ENCODE data around the gene ELOVL1.

ELOVL1 gene

DNA sequence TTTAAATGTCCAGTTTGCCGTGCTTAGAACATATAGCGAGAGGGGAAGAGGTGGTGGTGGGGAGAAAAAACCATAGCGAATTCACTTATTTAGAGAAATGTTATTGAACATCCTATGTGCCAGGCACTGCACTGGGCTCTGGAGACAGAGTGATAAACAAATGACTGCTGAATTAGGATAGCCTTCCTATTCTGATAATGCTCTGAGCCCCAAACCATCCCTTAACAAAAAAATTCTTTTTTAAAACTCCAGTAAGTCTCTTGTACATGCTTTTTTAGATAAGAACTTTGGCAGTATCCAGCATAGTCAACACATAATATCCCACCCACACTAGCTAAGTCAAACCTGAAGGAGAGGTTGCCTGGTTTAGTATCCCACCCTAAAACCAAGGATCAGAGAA, 30.4 kb upstream of the ELOVL1 start:
- Histone ChIP-seq H3K36me3 (ENCODE audit: control insufficient read depth, insufficient read depth, low read length) (no peaks in the 10 kb centered on the region), H3K9me3 (ENCODE audit: control insufficient read depth, insufficient read depth, low read length) (no peaks in the 10 kb centered on the region), H3K4me3 (ENCODE audit: low read depth, low read length) (no peak overlapping the region), H3K27ac (ENCODE audit: low read depth, low read length) (no peak overlapping the region), H3K9ac (ENCODE audit: low read depth, low read length) (no peak overlapping the region), H3K4me1 (ENCODE audit: control insufficient read depth, insufficient read depth, low read length) (no peaks in the 10 kb centered on the region), H3K27me3 (ENCODE audit: control insufficient read depth, insufficient read depth, low read length) (no peaks in the 10 kb centered on the region)

- H3K4me3 ChIP-seq (ENCODE audit: low read depth, low read length), result no peak overlapping the region
- no peaks in the 10 kb centered on the region for H3K27me3 ChIP-seq (ENCODE audit: control insufficient read depth, insufficient read depth, low read length)
- no peak overlapping the region for H3K9ac ChIP-seq (ENCODE audit: low read depth, low read length)
- no peak overlapping the region for H3K27ac ChIP-seq (ENCODE audit: low read depth, low read length)
- H3K4me1 ChIP-seq (ENCODE audit: control insufficient read depth, insufficient read depth, low read length), result no peaks in the 10 kb centered on the region
- no peaks in the 10 kb centered on the region for H3K36me3 ChIP-seq (ENCODE audit: control insufficient read depth, insufficient read depth, low read length)
- no peaks in the 10 kb centered on the region for H3K9me3 ChIP-seq (ENCODE audit: control insufficient read depth, insufficient read depth, low read length)
These were observed 28.2 kb upstream of the ELOVL1 start for GRCh38 chr1:43396059-43396458.

- H3K4me3 ChIP-seq (ENCODE audit: low read depth, low read length), result no peak overlapping the region
- no peak overlapping the region for H3K9ac ChIP-seq (ENCODE audit: low read depth, low read length)
- H3K27ac ChIP-seq (ENCODE audit: low read depth, low read length), result no peak overlapping the region
- H3K36me3 ChIP-seq (ENCODE audit: control insufficient read depth, insufficient read depth, low read length), result no peaks in the 10 kb centered on the region
- no peaks in the 10 kb centered on the region for H3K27me3 ChIP-seq (ENCODE audit: control insufficient read depth, insufficient read depth, low read length)
- peaks cover 2% of the 10 kb centered on the region; the same call in 1 of the 2 replicates for H3K4me1 ChIP-seq (ENCODE audit: control insufficient read depth, insufficient read depth, low read length)
- no peaks in the 10 kb centered on the region for H3K9me3 ChIP-seq (ENCODE audit: control insufficient read depth, insufficient read depth, low read length)
These were observed 27.7 kb upstream of the ELOVL1 start for GRCh38 chr1:43395523-43395922.

- H3K4me1 ChIP-seq (ENCODE audit: control insufficient read depth, insufficient read depth, low read length), result peaks cover 9% of the 10 kb centered on the region
- no peaks in the 10 kb centered on the region for H3K27me3 ChIP-seq (ENCODE audit: control insufficient read depth, insufficient read depth, low read length)
- H3K27ac ChIP-seq (ENCODE audit: low read depth, low read length), result no peak overlapping the region
- no peaks in the 10 kb centered on the region for H3K9me3 ChIP-seq (ENCODE audit: control insufficient read depth, insufficient read depth, low read length)
- peaks cover 3% of the 10 kb centered on the region; the same call in 1 of the 2 replicates for H3K36me3 ChIP-seq (ENCODE audit: control insufficient read depth, insufficient read depth, low read length)
- no peak overlapping the region for H3K9ac ChIP-seq (ENCODE audit: low read depth, low read length)
- no peak overlapping the region for H3K4me3 ChIP-seq (ENCODE audit: low read depth, low read length)
These were observed 24.9 kb upstream of the ELOVL1 start for GRCh38 chr1:43392702-43393101.

DNA sequence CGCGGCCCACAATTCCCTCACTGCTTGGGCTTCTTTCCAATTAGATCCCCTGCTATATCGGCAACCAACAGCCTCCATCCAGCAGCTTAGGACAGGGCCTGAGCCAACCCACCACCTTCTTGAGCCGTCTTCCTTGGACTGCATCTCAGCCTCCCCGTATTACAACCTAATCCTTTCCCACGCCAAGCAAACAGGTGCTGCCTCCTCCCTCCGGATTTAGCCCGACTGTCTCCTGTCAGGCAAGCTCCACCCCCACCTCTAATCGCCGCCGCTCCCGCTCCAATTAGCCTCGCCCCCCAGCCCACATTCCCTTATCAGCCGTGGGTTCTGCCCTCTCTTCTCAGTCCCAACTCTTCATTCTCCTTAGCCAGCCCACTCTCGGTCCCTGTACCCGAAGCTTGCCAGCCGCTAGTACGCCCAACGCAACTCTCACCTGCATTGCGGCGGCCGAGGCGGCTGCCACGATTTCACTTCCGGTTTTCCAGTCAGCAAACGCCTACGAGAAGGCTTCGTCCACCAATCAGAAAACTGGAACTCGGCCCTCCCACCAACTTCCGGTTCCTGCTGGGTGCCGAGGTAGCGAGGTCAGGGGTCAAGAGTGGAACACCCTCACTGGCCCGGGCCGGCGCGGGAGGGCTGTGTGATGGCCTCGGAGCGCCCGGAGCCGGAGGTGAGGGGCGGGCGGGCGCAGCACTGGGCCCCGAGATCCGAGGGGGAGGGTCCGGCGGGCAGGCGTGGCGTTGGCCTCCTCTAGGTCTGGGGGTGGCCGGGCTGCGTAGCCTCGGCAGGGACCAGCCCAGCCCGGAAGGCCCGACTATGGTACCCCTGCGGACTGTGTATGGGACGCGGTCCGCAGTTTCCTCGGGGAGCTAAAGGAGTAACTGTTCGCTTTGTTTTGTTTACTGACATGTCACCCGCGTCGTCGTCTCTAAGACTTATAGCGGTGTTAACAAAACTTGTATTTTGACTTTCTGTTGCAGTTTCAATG, 21.8 kb upstream of the ELOVL1 start, which contains the start of the genes MED8 and SZT2:
MED8 (minus strand) TSS at position 475 of the 988 bp plus-strand sequence; CDS start at position 439, 36 bp downstream.
SZT2 (plus strand) TSS at position 574 of the 988 bp plus-strand sequence; CDS start at position 644, 70 bp downstream.
- Histone ChIP-seq H3K4me3 (ENCODE audit: low read depth, low read length) (peak within 1 kb of the TSS; percentile 89), H3K9me3 (ENCODE audit: control insufficient read depth, insufficient read depth, low read length) (no peaks in the 10 kb centered on the region), H3K9ac (ENCODE audit: low read depth, low read length) (peak within 1 kb of the TSS; percentile 58), H3K4me1 (ENCODE audit: control insufficient read depth, insufficient read depth, low read length) (peaks cover 9% of the 10 kb centered on the region), H3K27me3 (ENCODE audit: control insufficient read depth, insufficient read depth, low read length) (no peaks in the 10 kb centered on the region), H3K27ac (ENCODE audit: low read depth, low read length) (peak within 1 kb of the TSS; percentile 81), H3K36me3 (ENCODE audit: control insufficient read depth, insufficient read depth, low read length) (peaks cover 33% of the 10 kb centered on the region)

GRCh38 chr1:43388613-43389012, 20.8 kb upstream of the ELOVL1 start:
- Histone ChIP-seq H3K4me3 (ENCODE audit: low read depth, low read length) (peak overlapping the region; percentile 89), H3K27ac (ENCODE audit: low read depth, low read length) (no peak overlapping the region), H3K27me3 (ENCODE audit: control insufficient read depth, insufficient read depth, low read length) (no peaks in the 10 kb centered on the region), H3K9ac (ENCODE audit: low read depth, low read length) (no peak overlapping the region), H3K9me3 (ENCODE audit: control insufficient read depth, insufficient read depth, low read length) (no peaks in the 10 kb centered on the region), H3K36me3 (ENCODE audit: control insufficient read depth, insufficient read depth, low read length) (peaks cover 43% of the 10 kb centered on the region), H3K4me1 (ENCODE audit: control insufficient read depth, insufficient read depth, low read length) (peaks cover 9% of the 10 kb centered on the region)

DNA sequence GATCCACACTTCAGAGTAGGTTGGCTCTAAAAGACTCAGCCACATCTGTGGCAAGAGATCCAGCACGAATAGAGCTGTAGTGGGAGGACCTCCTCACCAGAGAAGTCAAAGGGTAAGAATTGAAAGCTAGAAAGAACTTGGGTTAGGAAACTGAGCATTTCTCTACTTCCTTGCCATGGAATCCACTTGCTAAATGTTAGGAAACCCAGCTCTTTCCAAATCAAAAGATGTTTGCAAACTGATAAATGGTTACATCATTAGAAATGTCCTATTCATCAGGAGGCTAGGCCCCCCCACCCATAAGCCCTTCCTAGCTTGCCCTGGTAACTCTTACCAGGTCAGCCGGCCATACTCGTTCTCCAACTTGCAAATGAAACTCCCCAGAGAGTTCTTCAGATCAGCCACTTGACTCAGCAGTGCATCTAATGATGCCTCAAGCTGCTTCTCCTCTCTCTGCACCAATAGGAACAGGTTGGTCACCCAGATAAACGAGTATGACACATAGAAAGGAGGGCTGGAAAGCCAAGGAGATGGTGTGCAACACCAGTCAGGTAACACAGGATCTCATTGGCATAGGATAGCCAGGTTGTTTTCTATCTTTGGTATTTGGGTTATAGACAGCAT, 20.3 kb upstream of the ELOVL1 start:
- Histone ChIP-seq H3K9me3 (ENCODE audit: control insufficient read depth, insufficient read depth, low read length) (no peaks in the 10 kb centered on the region), H3K36me3 (ENCODE audit: control insufficient read depth, insufficient read depth, low read length) (peaks cover 48% of the 10 kb centered on the region), H3K4me3 (ENCODE audit: low read depth, low read length) (0 out of 2 replicates have a peak overlapping the region, but pooled peaks have one; percentile 89), H3K27ac (ENCODE audit: low read depth, low read length) (no peak overlapping the region), H3K27me3 (ENCODE audit: control insufficient read depth, insufficient read depth, low read length) (no peaks in the 10 kb centered on the region), H3K9ac (ENCODE audit: low read depth, low read length) (no peak overlapping the region), H3K4me1 (ENCODE audit: control insufficient read depth, insufficient read depth, low read length) (peaks cover 9% of the 10 kb centered on the region)

GRCh38 chr1:43386676-43387075, 18.9 kb upstream of the ELOVL1 start:
- no peak overlapping the region for H3K4me3 ChIP-seq (ENCODE audit: low read depth, low read length)
- H3K4me1 ChIP-seq (ENCODE audit: control insufficient read depth, insufficient read depth, low read length), result peaks cover 9% of the 10 kb centered on the region
- no peak overlapping the region for H3K9ac ChIP-seq (ENCODE audit: low read depth, low read length)
- H3K9me3 ChIP-seq (ENCODE audit: control insufficient read depth, insufficient read depth, low read length), result no peaks in the 10 kb centered on the region
- peaks cover 57% of the 10 kb centered on the region for H3K36me3 ChIP-seq (ENCODE audit: control insufficient read depth, insufficient read depth, low read length)
- H3K27me3 ChIP-seq (ENCODE audit: control insufficient read depth, insufficient read depth, low read length), result no peaks in the 10 kb centered on the region
- H3K27ac ChIP-seq (ENCODE audit: low read depth, low read length), result no peak overlapping the region

GRCh38 chr1:43383449-43383848, 15.6 kb upstream of the ELOVL1 start:
- peaks cover 57% of the 10 kb centered on the region for H3K36me3 ChIP-seq (ENCODE audit: control insufficient read depth, insufficient read depth, low read length)
- H3K9me3 ChIP-seq (ENCODE audit: control insufficient read depth, insufficient read depth, low read length), result no peaks in the 10 kb centered on the region
- no peaks in the 10 kb centered on the region for H3K4me1 ChIP-seq (ENCODE audit: control insufficient read depth, insufficient read depth, low read length)

GRCh38 chr1:43382027-43382779, 14.4 kb upstream of the ELOVL1 start:
- Histone ChIP-seq H3K27me3 (ENCODE audit: control insufficient read depth, insufficient read depth, low read length) (no peaks in the 10 kb centered on the region), H3K36me3 (ENCODE audit: control insufficient read depth, insufficient read depth, low read length) (peaks cover 50% of the 10 kb centered on the region), H3K9ac (ENCODE audit: low read depth, low read length) (no peak overlapping the region), H3K9me3 (ENCODE audit: control insufficient read depth, insufficient read depth, low read length) (no peaks in the 10 kb centered on the region), H3K27ac (ENCODE audit: low read depth, low read length) (no peak overlapping the region), H3K4me3 (ENCODE audit: low read depth, low read length) (no peak overlapping the region), H3K4me1 (ENCODE audit: control insufficient read depth, insufficient read depth, low read length) (no peaks in the 10 kb centered on the region)

More at GRCh38 chr1:43383449-43383848, 15.6 kb upstream of the ELOVL1 start:
- H3K27me3 ChIP-seq (ENCODE audit: control insufficient read depth, insufficient read depth, low read length), result no peaks in the 10 kb centered on the region
- H3K4me3 ChIP-seq (ENCODE audit: low read depth, low read length), result no peak overlapping the region
- no peak overlapping the region for H3K9ac ChIP-seq (ENCODE audit: low read depth, low read length)
- H3K27ac ChIP-seq (ENCODE audit: low read depth, low read length), result no peak overlapping the region

Data from HUES48 (cell line).